GM18517 (cell line): Measurements from ENCODE around the gene ULK2.

Source experiments
- ATAC-seq: cut with Tn5 transposase; IDR thresholded peaks from one replicate; pipeline ENCODE4 v1.9.1; 2021; ENCODE audit warnings: mild to moderate bottlenecking, moderate library complexity; ENCODE audit not compliant: unreplicated experiment

ULK2 gene

DNA sequence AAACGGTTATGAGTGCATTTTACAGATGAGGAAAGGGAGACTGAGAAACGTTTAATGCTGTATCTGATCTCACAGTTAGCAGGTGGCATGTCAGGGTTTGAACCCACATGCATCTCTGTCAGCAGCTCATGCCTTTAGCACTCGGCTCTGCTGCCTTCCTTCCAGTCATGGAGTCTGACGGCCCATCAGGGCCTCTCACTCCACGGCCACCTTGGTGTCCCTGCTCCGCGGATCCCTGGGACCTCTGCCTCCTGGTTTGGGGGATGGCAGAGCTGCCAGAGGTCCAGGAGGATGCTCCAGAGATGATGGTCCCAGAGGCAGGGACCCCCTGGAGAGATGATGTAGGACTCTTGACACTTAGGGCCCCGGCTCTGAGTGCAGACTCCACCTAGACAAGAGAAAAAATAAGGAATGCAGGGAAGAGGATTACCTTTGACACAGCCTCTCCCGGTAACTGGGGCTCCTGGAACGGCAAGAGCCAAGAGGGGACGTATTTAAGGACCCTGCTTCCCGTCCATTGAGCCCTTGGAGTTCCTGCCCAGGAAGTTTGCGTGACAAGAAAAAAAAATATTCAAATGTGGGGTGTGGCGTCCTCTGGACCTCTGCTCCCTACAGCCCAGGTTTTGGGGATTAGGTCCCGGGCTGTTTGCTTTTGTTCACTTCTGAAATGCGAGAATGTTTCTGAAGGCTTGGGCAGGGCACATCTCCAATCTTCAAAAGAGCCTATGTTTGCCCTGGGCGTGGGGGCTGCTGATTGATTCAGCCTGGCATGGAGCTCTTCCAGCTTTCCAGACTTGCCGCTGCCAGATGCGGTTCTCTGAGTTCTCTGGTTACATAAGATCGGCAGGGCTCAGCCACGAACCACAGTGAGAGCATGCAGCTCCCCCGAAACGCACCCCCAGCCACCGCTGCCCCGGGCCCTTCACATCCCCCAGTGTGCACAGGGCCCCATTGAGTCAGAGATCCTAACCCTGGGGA, 119.6 kb downstream of the ULK2 start, which contains the start of gene ALDH3A1:
Gene ALDH3A1 (minus strand): TSS at position 470 of the 978 bp plus-strand sequence. CDS start 3,169 bp downstream, outside the sequence.
- no peak for ATAC-seq

DNA sequence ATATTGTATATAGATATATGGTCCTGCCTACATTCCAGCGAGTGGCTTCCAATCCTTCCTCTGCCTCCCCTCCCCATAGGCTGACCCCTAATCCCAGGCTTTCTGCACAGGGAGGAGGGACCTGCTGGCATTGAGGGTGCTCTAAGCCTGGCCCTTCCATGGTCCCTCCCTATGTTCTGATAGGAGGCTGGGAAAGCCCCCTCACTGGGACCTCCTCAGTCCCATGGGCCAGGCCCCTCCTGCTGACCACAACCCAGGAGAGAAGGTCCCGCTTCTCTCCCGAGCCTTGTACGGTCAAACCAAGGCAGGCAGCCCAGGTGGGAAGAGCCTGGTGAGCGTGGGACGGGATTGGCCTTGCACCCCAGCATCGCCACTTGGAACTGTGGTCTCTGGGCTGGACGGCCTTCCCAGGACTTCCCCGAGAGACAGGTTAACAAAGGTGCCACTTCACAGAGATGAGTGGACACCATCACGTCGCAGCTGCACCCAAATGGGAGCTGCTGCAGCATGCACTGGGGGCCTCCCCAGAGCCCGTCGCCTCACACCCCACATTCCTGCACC, 120.5 kb downstream of the ULK2 start:
- ATAC-seq, result no peak

DNA sequence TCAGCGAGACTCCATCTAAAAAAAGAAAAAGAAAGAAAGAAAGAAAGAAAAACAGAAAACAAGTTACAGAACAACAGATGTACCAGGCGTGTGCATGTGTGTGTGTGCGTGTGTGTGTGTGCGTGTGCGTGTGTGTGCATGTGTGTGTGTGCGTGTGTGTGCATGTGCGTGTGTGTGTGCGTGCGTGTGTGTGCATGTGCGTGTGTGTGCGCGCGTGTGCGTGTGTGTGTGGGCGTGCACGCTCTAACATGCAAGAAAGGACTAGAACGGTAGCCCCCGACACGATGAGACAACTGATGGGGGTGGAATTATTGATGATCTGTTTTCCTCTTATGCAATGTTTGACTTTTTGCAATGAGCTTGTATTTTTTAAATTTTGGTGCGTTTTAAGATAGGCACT, 121.2 kb downstream of the ULK2 start:
- ATAC-seq, result no peak

DNA sequence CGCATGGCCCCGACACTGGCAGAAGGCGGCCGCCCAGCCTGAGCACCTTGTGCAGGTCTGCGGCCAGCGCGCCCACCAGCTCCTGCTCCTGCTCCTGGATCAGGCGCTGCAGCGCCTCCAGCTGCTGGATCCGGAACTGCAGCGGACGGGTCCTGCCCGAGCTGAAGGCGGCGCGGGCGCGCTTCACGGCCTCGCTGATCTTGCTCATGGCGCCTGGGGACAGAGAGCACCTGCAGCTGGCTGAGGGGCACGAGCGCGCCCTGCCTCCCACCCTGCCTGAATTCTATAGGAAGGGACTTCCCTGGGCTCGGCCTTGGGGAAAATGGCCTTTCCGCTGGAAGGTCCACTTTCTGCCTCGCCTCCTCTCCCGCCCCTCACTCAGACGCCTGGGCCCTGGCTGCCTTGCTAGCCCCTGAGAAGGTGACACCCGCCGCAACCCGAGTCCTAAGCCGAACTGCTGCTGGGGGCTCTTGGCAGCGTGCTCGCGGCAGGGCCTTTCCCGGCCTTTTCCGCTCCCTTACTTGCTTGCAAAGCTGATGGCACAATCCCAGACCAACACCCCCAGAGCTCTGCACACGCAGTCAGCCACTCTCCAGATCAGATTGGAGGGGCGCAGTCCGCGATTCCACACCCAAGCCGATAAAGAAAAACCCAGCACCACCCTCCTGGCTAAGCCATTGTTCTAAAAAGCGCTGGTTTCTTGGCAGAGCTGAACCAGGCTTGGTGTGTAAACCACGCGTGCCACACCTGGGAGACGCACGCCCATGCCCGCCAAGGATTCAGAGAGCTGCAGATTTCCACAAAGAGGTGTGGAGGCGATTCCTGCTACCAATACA, 122.6 kb downstream of the ULK2 start:
- no peak for ATAC-seq

DNA sequence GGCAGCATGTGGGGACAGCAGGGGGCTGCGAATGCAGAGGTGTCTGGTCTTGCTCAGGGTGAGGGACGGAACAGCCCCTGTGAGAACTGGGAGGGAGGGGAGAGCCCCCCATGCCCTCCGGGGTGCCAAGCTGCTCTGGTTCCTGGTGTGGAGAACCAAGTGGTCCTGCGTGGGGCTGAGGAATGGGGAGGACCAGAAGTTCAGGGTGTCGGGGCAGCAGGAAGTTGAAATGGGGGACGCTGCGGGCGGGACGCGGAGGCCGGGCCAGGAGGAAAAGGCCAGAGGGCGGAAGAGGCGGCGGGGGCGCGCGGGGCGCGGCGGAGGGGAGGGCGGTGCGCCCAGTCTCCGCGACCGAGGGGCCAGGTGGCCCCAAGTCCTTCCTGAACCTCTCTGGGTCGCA, 123.2 kb downstream of the ULK2 start:
- ATAC-seq, result no peak

DNA sequence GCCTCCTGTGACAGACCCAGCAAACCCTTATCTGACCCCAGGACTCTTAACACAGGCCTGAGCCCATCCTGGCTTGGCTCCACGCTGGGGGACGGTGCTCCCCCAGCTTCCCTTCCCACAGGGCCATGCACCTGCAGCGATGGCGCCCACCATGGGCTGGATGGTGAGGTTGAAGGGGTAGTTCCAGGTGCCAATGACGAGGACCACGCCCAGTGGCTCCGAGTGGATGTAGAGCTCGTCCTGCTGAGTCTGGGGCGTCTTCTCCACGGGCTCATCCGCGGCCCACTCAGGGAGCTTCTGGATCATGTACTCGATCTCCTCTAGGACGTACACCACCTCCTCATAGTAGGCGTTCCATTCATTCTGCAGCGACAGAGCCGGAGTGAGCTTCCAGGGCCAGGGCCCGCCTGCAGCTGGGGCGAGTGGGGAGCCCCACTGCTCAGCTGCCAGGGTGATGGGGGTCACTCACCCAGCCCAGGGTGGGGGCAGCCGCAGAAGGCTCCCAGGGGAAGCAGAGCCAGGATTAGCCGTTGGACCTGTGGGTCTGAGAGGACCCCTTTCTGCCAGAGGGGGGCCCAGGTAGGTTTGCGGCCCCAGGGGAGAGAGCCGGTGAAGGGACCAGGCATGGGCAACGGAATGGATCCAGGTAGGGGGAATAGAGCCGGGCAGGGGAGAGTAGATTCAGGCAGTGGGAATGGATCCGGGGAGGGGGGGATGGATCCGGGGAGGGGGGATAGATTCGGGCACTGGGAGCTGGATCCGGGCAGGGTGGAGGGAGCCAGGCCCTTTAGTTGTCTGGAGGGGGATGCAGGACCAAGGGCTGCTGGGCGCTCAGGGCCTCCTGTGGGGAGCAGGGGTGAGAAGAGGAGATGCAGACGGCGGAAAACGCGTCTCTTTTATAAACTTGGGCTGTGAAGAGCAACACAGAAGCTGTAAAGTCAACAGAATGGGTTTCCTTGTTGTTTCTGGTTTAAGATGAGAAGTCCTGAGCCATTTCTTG, 124.3 kb downstream of the ULK2 start:
- ATAC-seq, result no peak

DNA sequence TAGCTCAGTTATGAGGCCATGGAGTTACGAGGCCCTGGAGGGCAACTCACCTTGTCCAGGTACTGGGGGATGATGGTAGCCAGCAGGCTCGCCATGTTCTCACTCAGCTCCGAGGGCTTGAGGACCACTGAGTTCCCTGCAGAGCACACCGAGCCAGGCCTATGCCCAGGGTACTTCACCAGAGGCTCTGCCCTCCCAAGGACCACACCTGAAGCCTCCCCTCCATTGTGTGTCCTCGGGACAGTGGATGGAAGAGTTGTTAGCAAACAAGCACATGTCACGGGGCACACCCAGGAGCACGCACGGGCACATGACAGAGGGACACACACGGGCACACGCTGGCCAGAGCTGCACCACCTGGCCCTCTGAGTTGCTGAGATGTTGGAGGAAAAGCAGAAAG, 125.2 kb downstream of the ULK2 start:
- no peak for ATAC-seq

DNA sequence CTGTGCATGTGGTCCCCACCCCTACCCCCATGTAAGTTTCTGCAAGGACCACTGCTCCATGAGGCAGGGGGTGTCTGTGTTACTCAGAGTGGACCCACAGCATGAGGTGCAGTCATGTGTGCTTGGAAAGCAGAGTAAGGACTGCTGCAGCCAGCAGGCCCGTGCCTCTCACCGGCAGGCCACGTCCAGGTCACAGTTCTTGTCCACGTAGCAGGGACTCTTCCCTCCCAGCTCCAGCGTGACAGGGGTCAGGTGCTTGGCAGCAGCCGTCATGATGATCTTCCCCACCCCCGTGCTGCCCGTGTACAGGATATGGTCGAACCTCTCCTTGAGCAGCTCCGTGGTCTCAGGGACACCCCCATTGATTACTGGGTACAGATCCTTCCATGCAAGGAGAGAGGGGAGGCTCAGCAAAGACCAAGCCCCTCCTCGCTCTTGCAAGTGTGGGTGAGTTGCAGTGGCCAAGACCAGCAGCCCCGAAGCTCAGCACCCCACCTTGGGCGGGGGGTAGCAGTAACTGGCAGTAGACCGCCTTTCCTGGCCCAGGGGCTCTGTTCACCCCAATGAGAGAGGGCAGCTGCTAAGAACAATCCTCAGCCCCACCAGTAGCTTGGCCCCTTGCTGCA, 125.8 kb downstream of the ULK2 start:
- no peak for ATAC-seq

DNA sequence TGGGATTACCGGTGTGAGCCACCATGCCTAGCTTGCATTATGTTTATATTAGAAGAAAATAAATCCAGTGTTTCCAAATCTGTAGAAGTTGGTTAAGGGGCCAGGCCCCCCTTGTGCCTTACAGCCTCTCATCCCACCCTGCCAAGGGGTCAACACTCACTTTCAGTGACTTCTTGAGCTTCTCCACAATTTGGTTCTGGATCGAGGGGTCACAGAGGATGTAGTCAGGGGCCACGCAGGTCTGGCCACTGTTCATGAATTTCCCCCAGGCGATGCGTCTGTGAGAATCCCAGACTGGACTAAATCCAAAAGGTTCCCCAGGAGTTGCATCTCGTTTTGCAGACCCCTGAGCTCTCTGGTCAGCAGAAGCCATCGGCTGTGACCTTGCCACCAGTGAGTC, 126.8 kb downstream of the ULK2 start:
- no peak for ATAC-seq

DNA sequence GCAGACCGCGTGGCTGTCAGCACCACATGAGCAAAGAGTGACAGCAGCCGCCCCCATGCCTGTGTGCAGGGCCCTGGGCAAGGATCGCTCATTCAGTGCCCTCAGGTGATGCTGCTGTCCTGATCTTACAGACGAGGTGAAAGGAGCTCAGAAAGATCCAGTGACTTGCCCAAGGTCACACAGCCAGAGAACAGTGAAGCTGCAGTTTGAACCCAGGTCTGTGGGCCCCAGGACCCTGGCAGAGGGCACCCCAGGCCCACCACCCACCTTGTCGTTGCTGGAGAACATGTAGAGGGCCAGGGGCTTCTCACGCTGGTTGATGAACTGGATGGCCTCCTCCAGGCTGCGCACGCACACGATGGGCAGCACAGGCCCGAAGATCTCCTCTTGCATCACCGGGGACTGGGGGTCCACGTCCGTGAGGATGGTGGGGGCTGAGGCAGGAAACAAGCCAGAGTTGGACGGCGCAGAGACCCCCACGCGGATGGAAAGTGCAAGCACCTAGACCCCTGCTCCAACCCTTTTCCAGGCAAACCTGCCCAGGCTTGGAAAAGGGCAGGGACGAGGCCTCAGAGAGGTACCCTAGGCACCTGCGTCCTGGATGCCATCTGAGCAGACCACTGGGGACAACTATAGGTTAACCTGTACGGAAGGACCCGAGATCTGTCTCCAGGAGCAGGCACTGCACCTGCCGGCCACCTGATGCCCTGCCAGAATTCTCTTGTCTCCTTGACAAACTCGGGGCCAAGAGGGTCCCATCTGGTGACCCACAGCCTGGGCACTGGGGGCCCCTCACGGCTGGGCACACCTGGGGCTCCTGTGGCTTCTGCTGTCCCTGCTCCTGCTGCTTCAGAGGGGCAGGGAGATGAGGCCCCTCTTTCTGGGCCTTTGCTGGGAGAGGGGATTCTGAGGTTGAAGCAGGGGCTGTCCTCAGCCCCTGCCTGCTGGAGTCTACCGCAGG, 128.2 kb downstream of the ULK2 start:
- ATAC-seq, result no peak

DNA sequence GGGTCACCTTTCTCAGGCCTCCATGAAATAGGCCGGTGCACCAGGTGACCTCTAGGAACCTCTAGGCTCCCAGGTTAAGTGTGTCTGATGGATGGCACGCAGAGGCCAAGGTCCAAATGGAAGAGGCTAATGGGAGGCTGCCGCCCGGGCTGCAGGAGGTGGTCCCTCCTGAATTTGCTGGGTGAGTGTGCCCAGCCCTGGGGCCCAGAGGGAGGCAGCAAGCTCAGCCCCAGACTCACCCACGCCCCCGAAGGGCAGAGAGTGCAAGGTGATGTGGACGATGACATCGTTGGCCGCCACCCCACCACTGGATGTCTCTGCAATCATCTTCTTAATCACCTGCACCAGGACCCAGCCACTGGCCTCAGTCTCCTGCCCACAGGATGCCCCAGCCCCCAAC, 129.0 kb downstream of the ULK2 start:
- ATAC-seq, result no peak

DNA sequence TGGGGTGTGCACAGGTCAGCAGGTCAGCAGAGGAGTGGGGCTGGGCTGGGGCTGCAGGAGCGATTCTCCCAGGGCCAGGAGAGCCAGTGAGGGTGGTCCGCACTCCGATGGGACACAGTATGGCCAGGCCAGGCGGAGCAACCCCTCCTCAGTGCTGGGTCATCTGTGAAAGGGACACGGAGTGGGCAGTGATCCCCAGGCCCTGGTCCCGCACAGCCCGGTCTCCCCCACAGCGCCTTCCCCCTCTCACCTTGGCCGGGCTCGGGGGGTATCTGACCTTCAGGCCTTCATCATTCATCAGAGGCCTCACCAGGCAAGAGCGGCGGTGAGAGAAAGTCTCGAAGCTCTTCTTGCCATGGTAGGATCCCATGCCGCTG, 129.7 kb downstream of the ULK2 start:
- ATAC-seq, result no peak

DNA sequence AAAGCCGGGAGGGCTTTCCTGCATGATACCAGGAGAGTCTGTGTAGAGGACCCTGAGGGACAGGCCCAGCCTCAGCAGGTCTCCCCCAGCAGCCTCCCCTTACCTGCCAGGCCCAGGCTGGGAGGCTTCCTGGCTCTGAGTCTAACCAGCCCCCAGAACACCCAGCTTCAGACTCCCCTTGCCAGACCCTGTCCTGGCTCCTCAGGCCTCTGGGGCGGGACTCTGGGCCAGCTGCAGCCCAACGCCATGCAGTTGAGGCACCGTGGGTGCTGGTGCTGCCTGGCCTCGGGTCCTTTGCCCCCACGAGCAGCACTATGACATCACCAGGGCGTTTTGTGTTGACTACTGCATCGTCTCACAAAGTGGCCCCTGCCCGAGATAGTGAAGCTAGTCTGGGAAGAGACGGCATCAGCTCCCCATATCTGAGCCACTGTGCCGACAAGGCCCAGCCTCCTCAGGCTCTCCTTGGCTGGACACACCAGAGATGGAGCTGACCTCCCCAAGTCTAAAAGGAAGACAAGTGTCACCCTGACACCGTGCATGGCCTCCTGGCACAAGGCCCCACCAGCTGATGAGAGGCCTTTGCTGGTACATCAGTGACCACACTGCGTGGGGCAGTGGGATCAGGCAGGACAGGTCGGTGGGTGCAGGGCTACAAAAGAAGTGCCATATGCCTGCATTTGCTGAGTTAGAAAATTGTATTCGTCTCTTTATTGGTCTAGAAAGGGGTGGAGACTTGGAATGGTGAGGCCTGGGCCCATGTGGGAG, 130.2 kb downstream of the ULK2 start:
- ATAC-seq, result no peak

DNA sequence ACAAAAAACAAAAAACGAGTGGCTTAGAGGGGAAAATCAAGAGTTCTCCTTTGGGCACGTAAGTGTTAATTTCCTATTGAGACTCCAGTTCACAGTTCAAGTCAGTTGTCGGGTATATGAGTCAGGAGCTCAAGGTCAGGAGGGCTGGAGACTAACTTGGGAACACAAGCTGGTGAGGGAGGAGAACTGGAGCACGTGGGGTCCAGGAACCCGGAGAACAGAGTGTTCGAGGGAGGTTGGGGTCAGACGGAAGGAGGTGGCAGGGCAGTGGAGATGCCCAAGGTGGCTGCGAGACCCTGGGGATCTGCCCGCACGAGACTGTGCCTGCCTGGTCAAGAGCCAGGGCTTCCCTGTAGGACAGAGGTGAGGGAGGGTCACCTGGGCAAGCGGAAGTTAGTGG, 131.7 kb downstream of the ULK2 start:
- ATAC-seq, result no peak

DNA sequence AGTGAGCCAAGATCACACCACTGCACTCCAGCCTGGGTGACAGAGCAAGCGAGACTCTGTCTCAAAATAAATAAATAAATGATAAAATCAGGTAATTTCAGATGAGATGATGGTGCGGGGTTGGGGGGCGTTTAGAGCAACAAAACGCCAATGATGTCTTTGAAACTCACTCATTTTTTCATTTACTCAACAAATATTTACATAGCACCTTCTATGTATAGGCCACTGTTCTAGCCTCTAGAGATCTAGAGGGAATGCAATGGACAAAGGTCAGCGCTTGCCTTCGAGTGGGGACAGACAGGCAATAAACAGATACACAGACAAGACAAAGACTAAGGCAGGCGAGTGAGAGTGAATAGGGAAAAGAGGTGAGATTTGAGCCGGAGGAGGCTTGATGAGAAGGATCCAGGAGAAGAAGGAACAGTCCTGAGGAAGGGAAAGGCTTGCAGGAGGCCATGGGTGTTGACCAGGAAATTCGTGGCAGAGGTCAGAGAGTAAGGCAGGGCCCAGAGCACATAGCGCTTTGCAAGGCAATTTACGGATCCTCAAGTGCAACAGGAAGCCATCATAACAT, 133.7 kb downstream of the ULK2 start:
- ATAC-seq, result no peak

DNA sequence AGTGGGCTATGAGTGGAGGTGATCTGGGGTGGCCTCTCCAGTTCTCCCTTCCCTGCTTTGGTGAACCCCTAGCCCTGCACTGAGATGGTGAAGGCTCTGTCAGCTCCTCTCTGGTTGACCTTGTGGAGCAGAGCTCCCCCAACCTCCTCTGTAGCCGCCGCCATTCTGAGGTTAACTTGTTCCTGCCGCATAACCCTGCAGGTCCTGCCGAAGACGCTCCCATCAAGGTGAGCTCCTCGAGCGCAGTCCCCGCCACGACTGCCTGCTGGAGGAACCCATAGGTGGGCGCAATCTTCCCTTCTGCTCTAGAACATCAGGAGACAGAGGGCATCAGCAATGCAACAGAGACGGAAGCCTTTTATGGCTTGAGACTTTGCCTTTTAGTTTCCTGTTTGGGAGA, 136.1 kb downstream of the ULK2 start:
- ATAC-seq, result no peak

DNA sequence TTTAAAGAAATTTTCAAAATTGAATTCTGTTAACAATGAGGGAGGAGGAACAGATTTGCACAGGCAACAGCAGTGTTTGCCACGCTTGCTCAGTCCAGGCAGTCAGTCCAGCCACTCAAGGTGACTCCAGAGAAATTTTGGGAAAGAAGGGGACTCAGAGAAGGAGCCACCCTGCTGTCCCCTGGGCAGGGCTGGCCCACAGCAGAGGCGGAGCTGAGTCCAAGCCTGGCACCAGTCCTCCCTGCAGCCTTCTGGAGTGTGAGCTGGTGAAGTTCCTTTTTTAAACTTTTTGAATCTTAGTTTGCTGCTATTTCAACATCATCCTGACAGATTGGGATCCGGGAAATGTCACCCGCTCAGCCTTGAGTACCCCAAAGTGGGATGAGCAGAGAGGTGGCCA, 136.9 kb downstream of the ULK2 start:
- no peak for ATAC-seq

DNA sequence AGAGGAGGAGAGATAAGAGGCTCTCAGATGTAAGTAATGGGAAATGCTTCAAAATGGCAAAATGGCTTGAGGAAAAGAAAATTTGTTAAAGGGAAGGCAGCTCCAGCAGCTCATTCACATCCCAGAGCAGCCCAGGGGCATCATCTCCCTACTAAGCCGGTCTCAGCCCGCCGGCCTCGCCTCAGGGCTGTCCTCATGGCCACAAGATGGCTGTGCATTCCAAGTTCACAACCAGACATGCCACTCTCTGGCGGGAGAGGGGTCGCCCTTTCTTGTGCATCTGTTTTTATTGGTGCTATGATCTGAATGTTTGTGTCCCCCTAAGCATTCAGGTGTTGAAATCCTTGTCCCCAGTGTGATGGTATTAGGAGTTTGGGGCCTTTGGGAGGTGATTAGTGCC, 137.8 kb downstream of the ULK2 start:
- ATAC-seq, result no peak
